Measurements from ENCODE around the gene POU2F2.

- TF ChIP-seq CTCF (conservative IDR thresholded peaks at IDR 0.05; ENCODE audit: low read depth in 2 of 2) = peak; percentile 36 to 40
- TF ChIP-seq EZH2phosphoT487 (IDR thresholded peaks at IDR 0.05; ENCODE audit: unreplicated experiment) = no peak
- TF ChIP-seq EZH2 (IDR thresholded peaks at IDR 0.05; ENCODE audit: low read depth, unreplicated experiment) = no peak
- no peak for TF ChIP-seq JUNB (IDR thresholded peaks at IDR 0.05; ENCODE audit: unreplicated experiment)
- no peak for TF ChIP-seq POLR2AphosphoS5 (IDR thresholded peaks at IDR 0.05; ENCODE audit: low read depth)
- TF ChIP-seq REST (IDR thresholded peaks at IDR 0.05; ENCODE audit: unreplicated experiment) = no peak
- TF ChIP-seq CREB1 (CRISPR knock-in tag; IDR thresholded peaks at IDR 0.05; ENCODE audit: low read depth) = no peak
- no peak for TF ChIP-seq ZNF114 (CRISPR knock-in tag; IDR thresholded peaks at IDR 0.05)
- TF ChIP-seq STAT1 (IDR thresholded peaks at IDR 0.05; ENCODE audit: unreplicated experiment) = no peak
- TF ChIP-seq ETS1 (IDR thresholded peaks at IDR 0.05) = no peak
- TF ChIP-seq NANOG (IDR thresholded peaks at IDR 0.05; ENCODE audit: borderline replicate concordance) = no peak
- no peak for TF ChIP-seq ZNF331 (CRISPR knock-in tag; IDR thresholded peaks at IDR 0.05; ENCODE audit: low read depth)
Observed at GRCh38 chr19:42116308-42117075, 15.8 kb downstream of the POU2F2 start.

Data from GM23338 (cell line).